Choroid plexus epithelial cell (primary cell): Measurements from ENCODE around the gene ARFRP1.

Experiments
- DNase-seq: peaks from one replicate; pipeline ENCODE4 v3.0.0-alpha.2; 2010; ENCODE audit warnings: low read depth
- H3K4me3 ChIP-seq: 2 replicates; pipeline ENCODE4 v1.5.1; 2011; ENCODE audit warnings: low read depth, mild to moderate bottlenecking, control low read depth, low read length, moderate library complexity
- TF ChIP-seq, protein P1 (sequence below): conservative IDR thresholded peaks from 2 replicates; pipeline ENCODE4 v1.5.1; 2011; ENCODE audit warnings: low read depth, mild to moderate bottlenecking, control low read depth, inconsistent platforms, low read length, moderate library complexity

The ARFRP1 gene

DNA sequence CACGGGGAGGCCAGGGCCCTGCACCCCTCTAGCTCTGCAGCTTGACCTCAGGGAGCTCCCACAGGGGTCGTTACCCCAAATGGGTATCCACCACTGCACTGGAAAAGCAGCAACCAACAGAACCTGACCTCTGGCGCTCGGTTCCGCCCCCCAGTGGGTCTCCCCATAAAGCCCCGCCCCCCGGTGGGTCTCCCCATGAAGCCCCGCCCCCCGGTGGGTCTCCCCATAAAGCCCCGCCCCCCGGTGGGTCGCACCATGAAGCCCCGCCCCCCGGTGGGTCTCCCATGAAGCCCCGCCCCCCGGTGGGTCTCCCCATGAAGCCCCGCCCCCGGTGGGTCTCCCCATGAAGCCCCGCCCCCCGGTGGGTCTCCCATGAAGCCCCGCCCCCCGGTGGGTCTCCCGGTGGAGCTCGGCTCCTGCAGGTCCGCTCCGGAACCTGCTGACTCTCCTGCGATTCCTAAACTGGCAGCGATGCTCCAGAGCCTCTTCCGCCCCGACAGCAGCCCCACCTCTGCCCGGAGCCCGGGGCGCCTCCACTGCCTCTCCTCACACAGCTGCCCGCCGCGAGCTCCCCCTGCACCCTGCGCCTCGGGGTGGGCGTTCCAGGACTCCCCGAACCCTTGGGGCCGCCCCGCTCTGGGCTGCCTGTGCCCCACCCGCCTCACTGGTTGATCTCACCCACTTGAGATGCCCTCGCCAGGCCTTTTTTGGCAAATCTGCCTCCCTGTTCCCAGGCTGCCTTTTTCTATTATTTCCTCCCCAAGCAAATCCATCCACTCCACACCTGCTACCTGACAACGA is 43.9 kb upstream of the ARFRP1 start:
- TF ChIP-seq, protein P1, sequence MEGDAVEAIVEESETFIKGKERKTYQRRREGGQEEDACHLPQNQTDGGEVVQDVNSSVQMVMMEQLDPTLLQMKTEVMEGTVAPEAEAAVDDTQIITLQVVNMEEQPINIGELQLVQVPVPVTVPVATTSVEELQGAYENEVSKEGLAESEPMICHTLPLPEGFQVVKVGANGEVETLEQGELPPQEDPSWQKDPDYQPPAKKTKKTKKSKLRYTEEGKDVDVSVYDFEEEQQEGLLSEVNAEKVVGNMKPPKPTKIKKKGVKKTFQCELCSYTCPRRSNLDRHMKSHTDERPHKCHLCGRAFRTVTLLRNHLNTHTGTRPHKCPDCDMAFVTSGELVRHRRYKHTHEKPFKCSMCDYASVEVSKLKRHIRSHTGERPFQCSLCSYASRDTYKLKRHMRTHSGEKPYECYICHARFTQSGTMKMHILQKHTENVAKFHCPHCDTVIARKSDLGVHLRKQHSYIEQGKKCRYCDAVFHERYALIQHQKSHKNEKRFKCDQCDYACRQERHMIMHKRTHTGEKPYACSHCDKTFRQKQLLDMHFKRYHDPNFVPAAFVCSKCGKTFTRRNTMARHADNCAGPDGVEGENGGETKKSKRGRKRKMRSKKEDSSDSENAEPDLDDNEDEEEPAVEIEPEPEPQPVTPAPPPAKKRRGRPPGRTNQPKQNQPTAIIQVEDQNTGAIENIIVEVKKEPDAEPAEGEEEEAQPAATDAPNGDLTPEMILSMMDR = no peak
- no peak for DNase-seq
- no peak overlapping the region for H3K4me3 ChIP-seq

DNA sequence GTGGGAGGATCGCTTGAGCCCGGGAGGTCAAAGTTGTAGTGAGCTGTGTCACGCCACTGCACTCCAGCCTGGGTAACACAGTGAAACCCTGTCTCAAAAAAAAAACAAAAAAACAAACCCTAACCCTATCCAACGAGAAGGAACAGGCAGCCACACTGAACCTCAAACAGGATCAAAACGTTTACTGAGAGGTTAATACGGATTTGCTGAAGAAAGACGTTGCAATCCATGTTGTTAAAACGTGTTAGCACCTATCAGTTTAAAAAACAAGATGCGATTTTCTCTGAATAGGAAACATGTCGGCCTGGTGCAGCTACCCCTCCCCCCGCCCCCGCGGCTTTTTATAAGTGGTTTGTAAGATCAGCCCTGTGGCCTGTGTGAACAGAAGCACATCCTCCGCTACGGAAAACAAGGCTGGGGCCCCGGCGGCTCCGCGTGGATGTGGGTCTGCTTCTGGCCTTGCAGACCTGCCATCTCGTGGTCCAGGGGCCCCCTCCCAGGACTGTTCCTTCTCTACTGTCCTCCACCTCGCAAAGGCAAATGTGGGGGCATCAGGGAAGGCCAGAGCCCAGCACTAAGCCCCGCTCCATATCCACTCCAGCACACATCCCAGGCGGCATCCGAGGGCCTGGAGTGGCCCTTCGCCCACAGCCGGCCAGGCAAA is 43.2 kb upstream of the ARFRP1 start:
- TF ChIP-seq, protein P1 = no peak
- no peak for DNase-seq
- no peak overlapping the region for H3K4me3 ChIP-seq

DNA sequence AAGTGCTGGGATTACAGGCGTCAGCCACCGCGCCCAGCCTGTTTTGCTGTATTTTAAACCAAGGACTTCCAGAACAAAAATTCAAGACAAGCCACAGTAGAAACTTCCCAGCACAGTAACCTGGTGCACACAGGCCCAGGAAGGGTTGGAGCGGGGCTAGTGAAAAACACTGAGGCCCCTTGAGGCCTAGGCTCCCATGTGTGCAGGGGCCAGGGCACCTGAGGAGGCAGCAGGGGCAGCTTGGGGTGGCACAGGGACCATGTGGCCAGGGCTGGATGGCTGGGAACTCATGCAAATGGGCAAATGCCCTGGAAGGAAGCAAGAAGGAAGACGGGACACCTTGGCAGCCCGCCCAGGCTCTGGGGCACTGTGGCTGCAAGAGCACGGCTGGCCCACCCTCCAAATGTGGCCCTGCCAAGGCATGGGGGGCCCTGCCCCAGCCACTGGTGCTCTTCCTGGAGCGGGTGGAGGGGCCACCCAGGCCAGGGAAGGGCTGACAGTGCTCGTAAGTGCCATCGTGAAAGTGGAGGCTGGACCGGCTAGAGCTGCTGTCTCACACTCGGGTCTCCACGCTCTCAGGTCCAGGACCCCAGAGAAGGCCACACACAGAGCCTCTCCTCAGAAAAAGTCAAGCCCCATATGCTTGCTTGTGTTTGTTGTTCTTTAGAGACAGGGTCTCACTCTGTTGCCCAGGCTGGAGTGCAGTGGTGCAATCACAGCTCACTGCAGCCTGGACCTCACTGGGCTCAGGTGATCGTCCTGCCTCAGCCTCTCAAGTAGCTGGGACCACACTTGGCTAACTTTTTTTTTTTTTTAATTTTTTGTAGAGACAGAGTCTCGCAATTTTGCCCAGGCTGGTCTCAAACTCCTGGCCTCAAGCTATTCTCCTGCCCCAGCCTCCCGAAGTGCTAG is 42.1 kb upstream of the ARFRP1 start:
- no peak for DNase-seq
- TF ChIP-seq, protein P1 = no peak

DNA sequence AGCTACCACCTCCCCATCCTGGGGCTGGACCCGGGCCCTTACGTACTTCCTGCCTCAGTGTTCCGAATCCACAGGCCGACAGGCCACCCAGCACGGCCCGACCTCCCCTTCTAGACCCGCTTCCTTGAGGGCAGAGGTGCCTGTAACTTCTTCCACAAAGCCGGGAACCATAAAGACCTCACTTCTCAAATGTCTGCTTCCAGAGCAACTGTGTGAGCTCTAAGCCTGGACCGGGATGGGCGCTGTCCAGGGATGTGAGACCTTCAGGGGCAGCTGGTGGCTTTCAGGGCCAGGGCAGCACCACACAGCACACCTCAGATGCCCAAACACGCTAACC is 41.1 kb upstream of the ARFRP1 start:
- DNase-seq = no peak
- TF ChIP-seq, protein P1 = no peak
- H3K4me3 ChIP-seq = no peak overlapping the region

More for the DNA sequence above, 42.1 kb upstream of the ARFRP1 start:
- H3K4me3 ChIP-seq = no peak overlapping the region

DNA sequence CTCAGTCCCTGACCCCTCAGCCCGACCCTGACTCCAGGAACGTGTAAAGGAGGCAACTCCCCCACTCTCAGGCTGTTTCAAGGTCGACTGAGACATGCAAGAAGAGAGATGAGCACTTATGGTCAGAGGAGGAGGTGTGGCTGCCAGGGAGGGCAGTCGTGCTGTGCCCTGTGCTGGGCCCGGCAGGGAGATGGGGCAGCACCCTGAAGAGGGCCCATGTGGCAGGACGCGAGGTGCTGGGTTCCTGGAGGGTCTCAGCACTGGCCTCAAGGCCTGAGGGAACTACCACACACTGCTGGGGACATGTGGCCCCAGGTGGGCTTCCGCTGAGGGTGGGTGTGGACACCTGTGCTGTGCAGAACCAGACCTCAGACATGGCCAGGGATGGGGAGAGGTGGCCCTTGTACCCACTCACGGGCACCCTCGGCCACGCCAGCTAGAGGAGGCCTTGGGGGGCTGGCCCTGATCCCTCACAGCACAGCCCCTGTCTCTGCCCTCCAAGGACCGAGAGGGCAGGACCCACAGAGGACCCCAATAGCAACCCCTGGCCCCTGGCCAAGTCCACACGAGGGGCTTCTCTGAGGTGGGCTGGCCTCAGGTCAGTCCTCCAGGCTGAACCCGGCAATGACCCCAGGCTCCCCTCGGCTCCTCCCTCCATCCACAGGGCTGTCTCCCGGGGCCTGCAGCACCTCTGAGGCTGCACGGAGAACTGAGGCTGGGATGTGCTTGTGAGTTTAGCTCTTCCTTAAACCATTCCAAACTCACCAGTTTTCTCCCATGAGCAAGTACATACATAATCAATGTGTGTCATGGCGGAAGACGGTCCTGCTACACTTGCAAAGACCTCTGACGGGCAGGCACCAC is 40.5 kb upstream of the ARFRP1 start:
- TF ChIP-seq, protein P1 = no peak
- DNase-seq = no peak

DNA sequence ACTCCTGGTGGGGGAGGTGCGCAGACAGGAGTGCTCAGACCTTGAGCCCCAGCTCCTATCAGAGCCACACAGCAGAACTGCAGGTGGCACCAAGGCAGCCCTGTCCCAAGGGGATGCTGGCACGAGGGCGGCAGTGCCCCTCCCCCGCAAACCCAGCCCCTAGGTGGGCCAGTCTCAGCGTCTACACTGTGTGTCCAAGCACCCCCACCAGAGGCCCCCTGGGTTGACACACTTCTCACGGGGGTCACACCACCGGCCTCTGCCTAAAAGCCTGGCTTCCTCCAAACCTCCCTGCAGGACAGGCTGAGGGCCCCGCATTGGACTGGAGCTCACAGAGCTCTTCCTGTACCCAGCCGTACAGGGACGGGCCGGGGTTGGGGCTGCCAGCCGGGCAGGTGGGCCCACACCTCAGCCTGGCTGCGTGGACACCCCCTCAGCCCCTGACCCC is 39.9 kb upstream of the ARFRP1 start:
- TF ChIP-seq, protein P1 = no peak
- H3K4me3 ChIP-seq = no peak overlapping the region
- DNase-seq = no peak

More for the DNA sequence above, 40.5 kb upstream of the ARFRP1 start:
- no peak overlapping the region for H3K4me3 ChIP-seq
